ENCODE data around the gene FER1L5.

Gene FER1L5

GRCh38 chr2:96623116-96623515 lies 19.4 kb upstream of the FER1L5 start:
- Histone ChIP-seq H3K9ac (no peak overlapping the region), H3K27ac (no peak overlapping the region), H3K4me3 (ENCODE audit: low read depth, low read length) (no peak overlapping the region), H3K4me1 (peaks cover 11% of the 10 kb centered on the region), H3K79me2 (peaks cover 27% of the 10 kb centered on the region), H3K36me3 (ENCODE audit: control insufficient read depth, insufficient read depth, low read length) (no peaks in the 10 kb centered on the region), H3K27me3 (ENCODE audit: control insufficient read depth, insufficient read depth, low read length) (no peaks in the 10 kb centered on the region), H2AFZ (no peak overlapping the region), H3K4me2 (ENCODE audit: low read length) (no peak overlapping the region), H3K9me3 (ENCODE audit: control insufficient read depth, low read length) (no peaks in the 10 kb centered on the region)
- TF ChIP-seq, protein P1, sequence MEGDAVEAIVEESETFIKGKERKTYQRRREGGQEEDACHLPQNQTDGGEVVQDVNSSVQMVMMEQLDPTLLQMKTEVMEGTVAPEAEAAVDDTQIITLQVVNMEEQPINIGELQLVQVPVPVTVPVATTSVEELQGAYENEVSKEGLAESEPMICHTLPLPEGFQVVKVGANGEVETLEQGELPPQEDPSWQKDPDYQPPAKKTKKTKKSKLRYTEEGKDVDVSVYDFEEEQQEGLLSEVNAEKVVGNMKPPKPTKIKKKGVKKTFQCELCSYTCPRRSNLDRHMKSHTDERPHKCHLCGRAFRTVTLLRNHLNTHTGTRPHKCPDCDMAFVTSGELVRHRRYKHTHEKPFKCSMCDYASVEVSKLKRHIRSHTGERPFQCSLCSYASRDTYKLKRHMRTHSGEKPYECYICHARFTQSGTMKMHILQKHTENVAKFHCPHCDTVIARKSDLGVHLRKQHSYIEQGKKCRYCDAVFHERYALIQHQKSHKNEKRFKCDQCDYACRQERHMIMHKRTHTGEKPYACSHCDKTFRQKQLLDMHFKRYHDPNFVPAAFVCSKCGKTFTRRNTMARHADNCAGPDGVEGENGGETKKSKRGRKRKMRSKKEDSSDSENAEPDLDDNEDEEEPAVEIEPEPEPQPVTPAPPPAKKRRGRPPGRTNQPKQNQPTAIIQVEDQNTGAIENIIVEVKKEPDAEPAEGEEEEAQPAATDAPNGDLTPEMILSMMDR (IDR thresholded peaks at IDR 0.05) = no peak

DNA sequence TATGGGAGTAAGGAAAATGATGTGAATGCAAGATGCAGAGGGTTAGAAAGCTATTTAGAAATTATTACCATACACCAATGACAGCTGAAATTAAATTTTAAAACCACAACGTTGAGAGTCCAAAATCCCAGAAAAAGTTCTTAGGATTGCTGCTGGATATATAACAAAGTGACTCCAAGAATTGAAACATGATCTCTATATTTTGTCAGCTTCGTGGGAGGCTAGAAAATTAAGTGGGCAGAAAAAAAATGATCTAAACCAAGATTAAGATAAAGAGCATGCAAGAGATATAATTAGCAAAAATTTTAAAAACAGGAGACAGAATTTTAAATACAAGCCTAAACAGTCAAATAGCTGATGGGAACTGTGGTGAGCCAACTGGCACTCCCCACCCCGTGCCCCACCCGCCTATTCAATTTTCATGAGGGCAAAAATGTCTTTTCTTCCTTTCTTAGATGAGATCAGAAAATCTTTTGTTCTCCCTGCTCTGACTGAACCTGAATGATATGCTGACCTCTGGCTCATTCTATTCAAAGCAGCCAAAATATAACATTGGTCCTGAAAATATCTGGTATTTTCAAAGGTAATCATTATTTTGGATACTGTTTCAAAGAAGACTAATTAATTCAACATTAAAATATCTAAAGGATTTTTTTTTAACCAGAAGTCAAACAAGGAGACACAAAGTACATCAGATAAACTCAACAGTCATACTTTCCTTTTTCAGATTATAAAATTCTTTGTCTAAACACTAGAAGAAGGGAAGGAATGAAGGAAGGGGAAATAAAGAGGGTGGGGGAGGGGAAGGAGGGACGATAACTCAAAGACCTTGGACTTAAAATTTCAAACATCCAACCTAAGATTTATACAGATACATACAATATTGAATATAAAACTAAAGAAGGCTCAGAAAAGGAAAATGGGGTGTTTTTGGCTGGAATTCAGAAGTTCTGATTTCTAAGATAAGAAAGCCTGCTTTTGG lies 16.7 kb upstream of the FER1L5 start:
- Histone ChIP-seq H3K36me3 (ENCODE audit: control insufficient read depth, insufficient read depth, low read length) (no peaks in the 10 kb centered on the region), H3K27ac (peak overlapping the region; percentile 3), H3K27me3 (ENCODE audit: control insufficient read depth, insufficient read depth, low read length) (no peaks in the 10 kb centered on the region), H2AFZ (no peak overlapping the region), H3K79me2 (peaks cover 16% of the 10 kb centered on the region), H3K4me3 (ENCODE audit: low read depth, low read length) (no peak overlapping the region), H3K9me3 (ENCODE audit: control insufficient read depth, low read length) (no peaks in the 10 kb centered on the region), H3K4me1 (peaks cover 11% of the 10 kb centered on the region), H3K4me2 (ENCODE audit: low read length) (peak overlapping the region; percentile 32), H3K9ac (no peak overlapping the region)
- TF ChIP-seq, protein P1 (IDR thresholded peaks at IDR 0.05) = no peak

- H2AFZ ChIP-seq = no peak overlapping the region
These were observed 16.0 kb upstream of the FER1L5 start for GRCh38 chr2:96626553-96626942.

GRCh38 chr2:96631804-96632435 lies 10.6 kb upstream of the FER1L5 start:
- TF ChIP-seq, protein P1 (IDR thresholded peaks at IDR 0.05) = no peak
- no peak overlapping the region for H3K4me2 ChIP-seq (ENCODE audit: low read length)
- no peaks in the 10 kb centered on the region for H3K36me3 ChIP-seq (ENCODE audit: control insufficient read depth, insufficient read depth, low read length)
- no peaks in the 10 kb centered on the region for H3K27me3 ChIP-seq (ENCODE audit: control insufficient read depth, insufficient read depth, low read length)
- H3K9me3 ChIP-seq (ENCODE audit: control insufficient read depth, low read length) = no peaks in the 10 kb centered on the region
- H3K79me2 ChIP-seq = peaks cover 13% of the 10 kb centered on the region
- no peak overlapping the region for H3K4me3 ChIP-seq (ENCODE audit: low read depth, low read length)
- no peak overlapping the region for H2AFZ ChIP-seq
- no peak overlapping the region for H3K27ac ChIP-seq
- H3K4me1 ChIP-seq = peaks cover 12% of the 10 kb centered on the region
- H3K9ac ChIP-seq = no peak overlapping the region

More at GRCh38 chr2:96626553-96626942, 16.0 kb upstream of the FER1L5 start:
- Histone ChIP-seq H3K27ac (no peak overlapping the region), H3K9me3 (ENCODE audit: control insufficient read depth, low read length) (no peaks in the 10 kb centered on the region), H3K4me3 (ENCODE audit: low read depth, low read length) (no peak overlapping the region), H3K4me1 (peaks cover 11% of the 10 kb centered on the region), H3K36me3 (ENCODE audit: control insufficient read depth, insufficient read depth, low read length) (no peaks in the 10 kb centered on the region), H3K9ac (no peak overlapping the region), H3K79me2 (peaks cover 11% of the 10 kb centered on the region), H3K4me2 (ENCODE audit: low read length) (no peak overlapping the region), H3K27me3 (ENCODE audit: control insufficient read depth, insufficient read depth, low read length) (no peaks in the 10 kb centered on the region)
- TF ChIP-seq, protein P1 (IDR thresholded peaks at IDR 0.05) = no peak

All from parathyroid adenoma (tissue), 2 donors.